BLaER1 treated with 17β-estradiol and CSF1 and Interleukin-3, amounts not matched to agents 10 nM and 100 nM (cell line): ENCODE data around the gene CELF5.

Experiments used
- H3K27ac ChIP-seq, 11 experiments: shearing (Covaris generic); formaldehyde crosslinking; 2 replicates each; pipeline ENCODE4 v1.8.1; 2022
- H3K27me3 ChIP-seq, 11 experiments: shearing (Covaris generic); formaldehyde crosslinking; 2 replicates each; pipeline ENCODE4 v1.8.1; 2022
- H3K36me3 ChIP-seq, 11 experiments: shearing (Covaris generic); formaldehyde crosslinking; 2 replicates each; pipeline ENCODE4 v1.8.1; 2022
- H3K4me1 ChIP-seq, 10 experiments: shearing (Covaris generic); formaldehyde crosslinking; 2 replicates each; pipeline ENCODE4 v1.8.1; 2022
- H3K4me2 ChIP-seq, 11 experiments: shearing (Covaris generic); formaldehyde crosslinking; 2 replicates each; pipeline ENCODE4 v1.8.1; 2022
- H3K4me3 ChIP-seq, 10 experiments: shearing (Covaris generic); formaldehyde crosslinking; 2 replicates each; pipeline ENCODE4 v1.8.1; 2022
- H3K9ac ChIP-seq, 11 experiments: shearing (Covaris generic); formaldehyde crosslinking; 2 replicates each; pipeline ENCODE4 v1.8.1; 2022
- H3K9me3 ChIP-seq, 11 experiments: shearing (Covaris generic); formaldehyde crosslinking; replicated peaks in 1 of 11; 2 replicates each; pipeline ENCODE4 v1.8.1; 2022
- H4K20me1 ChIP-seq, 11 experiments: shearing (Covaris generic); formaldehyde crosslinking; 2 replicates each; pipeline ENCODE4 v1.8.1; 2022
- Cebpa-rat ChIP-seq, 11 experiments: shearing (Covaris generic); IDR thresholded peaks; 2 replicates each; pipeline ENCODE4 v1.8.1; 2022

The CELF5 gene

DNA sequence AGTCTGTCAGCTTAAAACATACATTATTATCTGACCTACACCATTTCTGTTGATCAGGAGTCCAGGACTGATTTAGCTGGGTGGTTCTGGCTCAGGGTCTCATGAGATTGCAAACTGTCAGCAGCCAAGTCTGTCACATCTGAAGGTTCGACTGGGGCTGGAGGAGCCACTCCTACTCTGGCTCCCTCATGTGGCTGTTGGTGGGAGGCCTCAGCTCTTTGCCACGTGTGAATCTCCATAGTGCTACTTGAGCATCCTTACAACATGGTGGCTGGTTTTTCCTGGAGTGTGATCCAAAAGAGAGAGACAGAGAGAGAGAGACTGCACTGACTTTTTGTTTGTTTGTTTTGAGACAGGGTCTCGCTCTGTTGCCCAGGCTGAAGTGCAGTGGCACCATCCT is 78.3 kb downstream of the CELF5 start:
- Histone ChIP-seq H3K9ac (no peak overlapping the region), H3K4me3 (no peak overlapping the region), H3K4me2 (no peak overlapping the region), H3K9me3 (peaks cover 0 to 21% (median 7%) of the 10 kb centered on the region in 11 experiments; a peak in 19 of 22 replicates), H3K4me1 (peaks cover 0 to 3% (median 0%) of the 10 kb centered on the region in 10 experiments; a peak in 2 of 20 replicates), H3K27ac (no peak overlapping the region), H4K20me1 (no peaks in the 10 kb centered on the region; a peak in 1 of 22 replicates), H3K27me3 (no peaks in the 10 kb centered on the region), H3K36me3 (no peaks in the 10 kb centered on the region)
- no peak for TF ChIP-seq Cebpa-rat (IDR thresholded peaks at IDR 0.05)

DNA sequence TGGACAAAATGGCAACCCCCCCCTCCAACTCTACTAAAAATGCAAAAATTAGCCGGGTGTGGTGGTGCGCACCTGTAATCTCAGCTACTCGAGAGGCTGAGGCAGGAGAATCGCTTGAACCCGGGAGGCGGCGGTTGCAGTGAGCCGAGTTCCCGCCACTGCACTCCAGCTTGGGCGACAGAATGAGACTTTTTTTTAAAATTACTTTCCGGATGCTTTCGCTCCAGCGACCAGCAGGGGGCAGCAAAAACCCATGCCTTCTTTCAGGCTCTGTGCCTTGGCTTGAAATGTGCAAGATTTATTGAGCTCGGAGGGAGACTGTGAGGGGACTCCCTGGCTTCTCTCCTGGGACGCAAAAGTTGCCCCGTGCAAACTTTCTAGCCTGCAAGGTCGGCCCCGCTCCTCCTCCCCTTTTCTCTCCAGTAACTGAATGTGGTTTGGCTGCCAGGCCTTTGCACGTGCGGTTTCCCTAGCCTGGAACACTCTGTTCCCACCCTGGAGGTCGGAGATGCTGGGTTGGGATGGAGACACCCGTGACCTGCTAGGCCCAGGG is 80.5 kb downstream of the CELF5 start:
- H3K4me1 ChIP-seq: peaks cover 0 to 3% (median 0%) of the 10 kb centered on the region in 10 experiments; a peak in 2 of 20 replicates
- no peak overlapping the region for H3K4me3 ChIP-seq
- H3K9me3 ChIP-seq: peaks cover 0 to 11% (median 7%) of the 10 kb centered on the region in 11 experiments; a peak in 19 of 22 replicates
- no peaks in the 10 kb centered on the region; a peak in 2 of 22 replicates for H4K20me1 ChIP-seq
- no peak for TF ChIP-seq Cebpa-rat (IDR thresholded peaks at IDR 0.05)
- H3K4me2 ChIP-seq: no peak overlapping the region
- H3K27ac ChIP-seq: no peak overlapping the region
- no peaks in the 10 kb centered on the region for H3K36me3 ChIP-seq
- peaks cover 8 to 17% (median 13%) of the 10 kb centered on the region in 11 experiments; a peak in 21 of 22 replicates for H3K27me3 ChIP-seq
- no peak overlapping the region for H3K9ac ChIP-seq

DNA sequence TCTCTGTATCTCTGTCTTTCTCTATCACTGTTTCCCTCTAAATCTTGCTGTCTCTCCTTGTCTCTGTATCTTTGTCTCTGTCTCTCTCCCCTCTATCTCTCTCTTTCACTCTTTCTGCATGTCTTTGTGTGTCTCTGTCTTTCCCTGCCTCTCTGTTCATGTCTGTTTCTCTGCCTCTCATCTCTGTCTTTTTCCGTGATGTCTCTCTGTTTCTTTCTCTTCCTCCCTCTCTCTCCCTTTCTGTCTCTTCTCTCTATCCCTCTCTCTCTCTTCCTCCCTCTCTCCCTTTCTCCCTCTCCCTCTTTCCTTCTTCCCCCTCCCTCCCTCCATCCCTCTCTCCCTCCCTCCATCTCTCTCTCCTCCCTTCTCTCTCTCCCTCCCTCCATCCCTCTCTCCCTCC is 85.3 kb downstream of the CELF5 start:
- no peak overlapping the region for H3K4me2 ChIP-seq
- H4K20me1 ChIP-seq: peaks cover 0 to 11% (median 0%) of the 10 kb centered on the region in 11 experiments; a peak in 3 of 22 replicates
- no peak overlapping the region for H3K27ac ChIP-seq
- H3K36me3 ChIP-seq: no peaks in the 10 kb centered on the region
- no peaks in the 10 kb centered on the region for H3K9me3 ChIP-seq
- H3K27me3 ChIP-seq: peaks cover 27 to 47% (median 40%) of the 10 kb centered on the region in 11 experiments
- no peak overlapping the region for H3K4me3 ChIP-seq
- TF ChIP-seq Cebpa-rat (IDR thresholded peaks at IDR 0.05): no peak
- no peak overlapping the region for H3K9ac ChIP-seq
- peaks cover 0 to 3% (median 0%) of the 10 kb centered on the region in 10 experiments; a peak in 3 of 20 replicates for H3K4me1 ChIP-seq

DNA sequence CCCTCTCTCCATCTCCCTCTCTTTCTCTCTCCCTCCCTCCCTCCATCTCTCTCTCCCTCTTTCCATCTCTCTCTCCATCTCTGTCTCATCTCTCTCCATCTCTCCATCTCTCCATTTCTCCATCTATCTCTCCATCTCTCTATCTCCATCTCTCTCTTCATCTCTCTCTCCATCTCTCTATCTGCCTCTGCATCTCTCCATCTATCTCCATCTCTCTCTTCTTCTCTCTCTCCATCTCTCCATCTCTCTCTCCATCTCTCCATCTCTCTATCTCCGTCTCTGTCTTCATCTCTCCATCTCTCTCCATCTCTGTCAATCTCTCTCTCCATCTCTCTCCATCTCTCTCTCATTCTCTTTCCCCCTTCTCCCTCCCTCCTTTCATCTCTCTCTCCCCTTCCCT is 85.8 kb downstream of the CELF5 start:
- peaks cover 27 to 47% (median 40%) of the 10 kb centered on the region in 11 experiments for H3K27me3 ChIP-seq
- H3K36me3 ChIP-seq: no peaks in the 10 kb centered on the region
- no peaks in the 10 kb centered on the region; a peak in 1 of 20 replicates for H3K4me1 ChIP-seq
- no peak overlapping the region for H3K9ac ChIP-seq
- TF ChIP-seq Cebpa-rat (IDR thresholded peaks at IDR 0.05): no peak
- no peak overlapping the region for H3K4me2 ChIP-seq
- no peaks in the 10 kb centered on the region for H3K9me3 ChIP-seq
- H4K20me1 ChIP-seq: peaks cover 0 to 16% (median 0%) of the 10 kb centered on the region in 11 experiments; a peak in 3 of 22 replicates
- no peak overlapping the region for H3K4me3 ChIP-seq
- H3K27ac ChIP-seq: no peak overlapping the region

DNA sequence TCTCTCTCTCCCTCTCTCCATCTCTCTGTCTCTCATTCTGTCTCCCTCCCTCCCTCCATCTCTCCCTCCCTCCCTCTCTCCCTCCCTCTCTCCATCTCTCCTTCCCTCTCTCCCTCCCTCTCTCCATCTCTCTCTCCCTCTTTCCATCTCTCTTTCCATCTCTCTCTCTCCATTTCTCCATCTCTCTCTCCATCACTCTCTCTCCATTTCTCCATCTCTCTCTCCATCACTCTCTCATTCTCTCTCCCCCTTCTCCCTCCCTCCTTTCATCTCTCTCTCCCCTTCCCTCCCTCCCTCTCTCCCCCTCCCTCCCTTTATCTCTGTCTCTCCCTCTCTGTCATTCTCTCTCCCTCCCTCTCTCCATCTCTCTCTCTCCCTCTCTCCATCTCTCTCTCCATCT is 86.2 kb downstream of the CELF5 start:
- no peak for TF ChIP-seq Cebpa-rat (IDR thresholded peaks at IDR 0.05)
- no peaks in the 10 kb centered on the region; a peak in 1 of 20 replicates for H3K4me1 ChIP-seq
- peaks cover 27 to 47% (median 40%) of the 10 kb centered on the region in 11 experiments for H3K27me3 ChIP-seq
- no peak overlapping the region for H3K4me3 ChIP-seq
- H3K36me3 ChIP-seq: no peaks in the 10 kb centered on the region
- H4K20me1 ChIP-seq: peaks cover 0 to 18% (median 0%) of the 10 kb centered on the region in 11 experiments; a peak in 3 of 22 replicates
- H3K9me3 ChIP-seq: no peaks in the 10 kb centered on the region
- H3K9ac ChIP-seq: no peak overlapping the region
- no peak overlapping the region for H3K4me2 ChIP-seq
- H3K27ac ChIP-seq: no peak overlapping the region

DNA sequence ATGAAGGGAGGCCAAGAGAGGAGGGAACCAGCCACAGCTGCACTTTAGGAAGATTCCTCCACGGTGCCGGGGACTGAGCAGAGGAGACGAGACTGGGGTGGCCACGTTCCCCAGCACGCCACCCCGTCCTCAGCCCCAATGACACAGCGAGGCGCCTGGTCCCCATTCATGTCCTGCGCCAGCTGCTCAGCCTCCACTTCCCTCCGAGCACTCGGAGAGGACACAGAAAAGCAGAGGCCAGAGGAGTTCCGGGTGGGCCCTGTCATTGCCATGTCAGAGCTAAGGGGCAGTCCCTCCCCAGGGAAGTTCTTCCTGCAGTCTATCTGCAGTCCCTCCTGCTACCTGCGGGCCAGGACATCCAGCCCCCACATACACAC is 88.7 kb downstream of the CELF5 start:
- Histone ChIP-seq H3K27ac (no peak overlapping the region), H3K9ac (no peak overlapping the region), H3K9me3 (no peaks in the 10 kb centered on the region), H3K4me2 (no peak overlapping the region), H4K20me1 (peaks cover 0 to 18% (median 0%) of the 10 kb centered on the region in 11 experiments; a peak in 3 of 22 replicates), H3K4me1 (no peaks in the 10 kb centered on the region; a peak in 1 of 20 replicates), H3K4me3 (no peak overlapping the region), H3K27me3 (peaks cover 27 to 47% (median 39%) of the 10 kb centered on the region in 11 experiments), H3K36me3 (no peaks in the 10 kb centered on the region)
- no peak for TF ChIP-seq Cebpa-rat (IDR thresholded peaks at IDR 0.05)

DNA sequence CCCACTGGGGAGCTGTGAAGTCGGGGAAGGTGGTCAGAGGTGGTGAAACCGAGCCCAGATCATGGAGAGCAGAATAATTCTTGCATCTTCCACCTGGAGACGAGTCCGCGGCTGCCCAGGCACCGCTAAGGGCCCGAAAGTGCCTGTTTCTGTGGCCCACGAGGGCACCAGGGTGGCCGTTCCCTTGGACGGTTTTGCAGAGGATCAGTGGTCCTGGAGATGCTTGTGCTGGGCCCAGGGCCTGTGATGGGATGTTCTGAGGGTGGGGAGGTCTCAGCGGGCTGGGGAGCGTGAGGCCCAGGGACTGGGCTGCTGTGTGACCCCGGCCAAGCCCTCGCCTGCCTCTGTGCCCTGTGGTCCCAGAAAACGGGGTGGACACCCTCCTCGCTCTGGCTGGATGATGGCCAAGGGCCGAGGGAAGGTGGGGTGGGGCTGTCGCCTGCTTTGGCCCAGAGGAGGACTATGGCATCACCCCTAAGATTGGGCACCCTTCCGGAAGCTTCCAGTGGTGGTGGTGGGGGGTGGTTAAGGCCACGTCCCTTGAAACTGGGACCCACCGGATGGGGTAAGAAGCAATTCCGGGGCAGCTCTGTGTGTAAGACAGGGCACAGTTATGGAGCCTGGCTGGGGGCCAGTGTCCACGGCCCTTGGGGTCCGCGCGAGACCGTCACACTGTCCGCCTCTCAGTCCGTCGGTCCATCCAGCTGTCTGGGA is 90.7 kb downstream of the CELF5 start:
- Histone ChIP-seq H3K4me2 (no peak overlapping the region), H4K20me1 (peaks cover 0 to 18% (median 0%) of the 10 kb centered on the region in 11 experiments; a peak in 2 of 22 replicates), H3K4me3 (no peak overlapping the region), H3K9ac (no peak overlapping the region), H3K4me1 (peaks cover 0 to 4% (median 0%) of the 10 kb centered on the region in 10 experiments; a peak in 2 of 20 replicates), H3K27me3 (peaks cover 19 to 31% (median 23%) of the 10 kb centered on the region in 11 experiments), H3K36me3 (no peaks in the 10 kb centered on the region), H3K9me3 (no peaks in the 10 kb centered on the region), H3K27ac (no peak overlapping the region)
- TF ChIP-seq Cebpa-rat (IDR thresholded peaks at IDR 0.05): no peak

DNA sequence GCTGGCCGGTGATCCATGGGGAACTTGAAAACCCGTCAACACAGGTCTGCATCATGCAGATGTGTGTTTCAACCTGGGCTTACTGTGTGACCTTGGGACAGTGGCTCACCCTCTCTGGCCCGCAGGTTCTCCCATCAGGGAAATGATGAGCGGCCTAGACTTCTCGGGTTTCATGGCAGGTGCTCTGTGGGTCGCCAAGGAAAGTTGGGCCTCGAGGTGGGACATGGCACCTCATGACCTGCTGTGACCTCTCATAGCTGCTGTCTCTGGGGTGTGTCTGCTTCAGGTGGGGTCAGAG is 91.2 kb downstream of the CELF5 start:
- no peak for TF ChIP-seq Cebpa-rat (IDR thresholded peaks at IDR 0.05)
- H3K9me3 ChIP-seq: no peaks in the 10 kb centered on the region
- H3K36me3 ChIP-seq: no peaks in the 10 kb centered on the region
- no peak overlapping the region for H3K27ac ChIP-seq
- H3K4me3 ChIP-seq: no peak overlapping the region
- H3K4me1 ChIP-seq: peaks cover 0 to 4% (median 0%) of the 10 kb centered on the region in 10 experiments; a peak in 2 of 20 replicates
- H3K27me3 ChIP-seq: peaks cover 15 to 30% (median 18%) of the 10 kb centered on the region in 11 experiments; a peak in 21 of 22 replicates
- peaks cover 0 to 18% (median 0%) of the 10 kb centered on the region in 11 experiments; a peak in 2 of 22 replicates for H4K20me1 ChIP-seq
- H3K9ac ChIP-seq: no peak overlapping the region
- H3K4me2 ChIP-seq: no peak overlapping the region

DNA sequence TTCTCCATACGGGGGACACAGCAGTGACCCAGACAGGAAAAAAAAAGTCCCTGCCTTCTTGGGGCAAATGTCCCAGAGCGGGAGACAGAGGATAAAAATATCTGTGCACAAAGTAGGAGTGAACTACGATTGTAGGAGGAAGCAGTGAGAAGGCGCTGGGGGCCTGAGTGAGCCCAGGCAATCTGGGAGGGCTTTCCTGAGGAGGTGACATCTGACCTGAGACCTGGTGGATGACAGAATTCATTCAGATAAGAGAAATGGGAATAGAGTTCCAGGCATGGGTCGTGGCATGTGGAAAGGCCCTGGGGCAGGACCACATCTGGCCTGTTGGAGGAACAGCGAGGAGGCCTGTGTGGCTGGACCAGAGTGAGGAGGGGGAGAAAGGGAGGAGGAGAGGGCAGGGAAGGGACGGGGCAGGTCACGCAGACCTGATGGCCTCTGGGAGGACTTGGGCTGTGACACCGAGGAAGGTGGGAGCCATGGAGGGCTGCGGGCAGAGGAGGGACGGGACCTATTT is 91.7 kb downstream of the CELF5 start:
- Histone ChIP-seq H3K4me3 (no peak overlapping the region), H3K4me2 (no peak overlapping the region), H3K27ac (no peak overlapping the region), H3K9me3 (no peaks in the 10 kb centered on the region), H3K9ac (no peak overlapping the region), H3K4me1 (peaks cover 0 to 4% (median 0%) of the 10 kb centered on the region in 10 experiments; a peak in 2 of 20 replicates), H3K27me3 (peaks cover 14 to 26% (median 18%) of the 10 kb centered on the region in 11 experiments; a peak in 21 of 22 replicates), H4K20me1 (peaks cover 0 to 18% (median 0%) of the 10 kb centered on the region in 11 experiments; a peak in 2 of 22 replicates), H3K36me3 (no peaks in the 10 kb centered on the region)
- TF ChIP-seq Cebpa-rat (IDR thresholded peaks at IDR 0.05): no peak
